ENCODE data around the gene DRAM1.
"Not testable (repeated sequence)": the region's sequence is repeated elsewhere in the genome, so short reads cannot be mapped to it uniquely, and the experiment has no call there.

The DRAM1 gene

DNA sequence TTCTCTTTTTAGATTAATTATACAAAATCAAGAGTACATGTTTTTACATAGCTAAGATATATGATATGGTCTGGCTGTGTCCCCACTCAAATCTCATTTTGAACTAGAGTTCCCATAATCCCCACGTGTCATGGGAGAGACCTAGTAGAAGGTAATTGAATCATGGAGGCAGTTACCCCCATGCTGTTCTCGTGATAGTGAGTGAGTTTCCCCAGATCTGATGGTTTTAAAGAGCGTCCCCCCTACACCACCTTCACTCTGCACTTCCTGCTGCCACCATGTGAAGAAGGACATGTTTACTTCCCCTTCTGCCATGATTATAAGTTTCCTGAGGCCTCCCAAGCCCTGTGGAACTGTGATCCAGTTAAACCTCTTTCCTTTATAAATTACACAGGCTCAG lies 21.4 kb upstream of the DRAM1 start:
- Histone ChIP-seq H3K27ac (ENCODE audit: extremely low read depth, low read depth, low read length) (no peak overlapping the region), H3K4me1 (ENCODE audit: control insufficient read depth, insufficient read depth, low read length) (no peaks in the 10 kb centered on the region; the same call in 1 of the 2 replicates), H3K4me3 (ENCODE audit: low read depth, low read length) (no peak overlapping the region), H3K9me3 (ENCODE audit: control insufficient read depth, insufficient read depth, low read depth, low read length) (no peaks in the 10 kb centered on the region), H3K36me3 (ENCODE audit: control insufficient read depth in 2 of 2, insufficient read depth in 1 of 2, low read length in 2 of 2) (no peaks in the 10 kb centered on the region)
- POLR2A ChIA-PET = no interaction called here
- TF ChIP-seq ZNF561 (tag by site-specific recombination; IDR thresholded peaks at IDR 0.05; ENCODE audit: borderline replicate concordance) (no peak), ZNF514 (tag by site-specific recombination; IDR thresholded peaks at IDR 0.05) (no peak), ZBTB48 (tag by site-specific recombination; IDR thresholded peaks at IDR 0.05) (no peak), ZNF138 (tag by site-specific recombination; IDR thresholded peaks at IDR 0.05; ENCODE audit: borderline replicate concordance) (no peak), KLF9 (tag by site-specific recombination; IDR thresholded peaks at IDR 0.05; ENCODE audit: low read depth) (no peak), ZBTB17 (tag by site-specific recombination; IDR thresholded peaks at IDR 0.05) (no peak)
- CTCF ChIA-PET = interaction anchor here (0.7 to 2.2 kb wide), 4 partner anchors 13 to 813 kb away, joined by 4 to 9 read pairs (median 6); no protein-coding TSS in a partner anchor

- H3K4me3 ChIP-seq (ENCODE audit: low read depth, low read length); H3K27ac ChIP-seq (ENCODE audit: extremely low read depth, low read depth, low read length); POLR2A ChIA-PET; H3K9me3 ChIP-seq (ENCODE audit: control insufficient read depth, insufficient read depth, low read depth, low read length); H3K36me3 ChIP-seq (ENCODE audit: control insufficient read depth in 2 of 2, insufficient read depth in 1 of 2, low read length in 2 of 2); H3K4me1 ChIP-seq (ENCODE audit: control insufficient read depth, insufficient read depth, low read length): not testable (repeated sequence)
- CTCF ChIA-PET = interaction anchor here (1.9 to 2.2 kb wide), 2 partner anchors 17 to 19 kb away, joined by 7 to 9 read pairs; no protein-coding TSS in a partner anchor
Observed at GRCh38 chr12:101856614-101857013, 20.8 kb upstream of the DRAM1 start.

- Histone ChIP-seq H3K4me1 (ENCODE audit: control insufficient read depth, insufficient read depth, low read length) (no peaks in the 10 kb centered on the region; the same call in 1 of the 2 replicates), H3K36me3 (ENCODE audit: control insufficient read depth in 2 of 2, insufficient read depth in 1 of 2, low read length in 2 of 2) (no peaks in the 10 kb centered on the region), H3K27ac (ENCODE audit: extremely low read depth, low read depth, low read length) (no peak overlapping the region), H3K9me3 (ENCODE audit: control insufficient read depth, insufficient read depth, low read depth, low read length) (no peaks in the 10 kb centered on the region), H3K4me3 (ENCODE audit: low read depth, low read length) (no peak overlapping the region)
- ChIA-PET POLR2A (no interaction called here), CTCF (no interaction called here)
- TF ChIP-seq TRIM28 (IDR thresholded peaks at IDR 0.05; ENCODE audit: borderline replicate concordance, low read length) = peak; percentile 35; the same call in 1 of the 2 replicates
- TF ChIP-seq ATF2 (tag by site-specific recombination; IDR thresholded peaks at IDR 0.05; ENCODE audit: low read depth) = peak; percentile 50; the same call in 1 of the 2 replicates
- peak; percentile 76; the same call in 1 of the 2 replicates for TF ChIP-seq OSR2 (tag by site-specific recombination; IDR thresholded peaks at IDR 0.05)
- TF ChIP-seq, protein P1, sequence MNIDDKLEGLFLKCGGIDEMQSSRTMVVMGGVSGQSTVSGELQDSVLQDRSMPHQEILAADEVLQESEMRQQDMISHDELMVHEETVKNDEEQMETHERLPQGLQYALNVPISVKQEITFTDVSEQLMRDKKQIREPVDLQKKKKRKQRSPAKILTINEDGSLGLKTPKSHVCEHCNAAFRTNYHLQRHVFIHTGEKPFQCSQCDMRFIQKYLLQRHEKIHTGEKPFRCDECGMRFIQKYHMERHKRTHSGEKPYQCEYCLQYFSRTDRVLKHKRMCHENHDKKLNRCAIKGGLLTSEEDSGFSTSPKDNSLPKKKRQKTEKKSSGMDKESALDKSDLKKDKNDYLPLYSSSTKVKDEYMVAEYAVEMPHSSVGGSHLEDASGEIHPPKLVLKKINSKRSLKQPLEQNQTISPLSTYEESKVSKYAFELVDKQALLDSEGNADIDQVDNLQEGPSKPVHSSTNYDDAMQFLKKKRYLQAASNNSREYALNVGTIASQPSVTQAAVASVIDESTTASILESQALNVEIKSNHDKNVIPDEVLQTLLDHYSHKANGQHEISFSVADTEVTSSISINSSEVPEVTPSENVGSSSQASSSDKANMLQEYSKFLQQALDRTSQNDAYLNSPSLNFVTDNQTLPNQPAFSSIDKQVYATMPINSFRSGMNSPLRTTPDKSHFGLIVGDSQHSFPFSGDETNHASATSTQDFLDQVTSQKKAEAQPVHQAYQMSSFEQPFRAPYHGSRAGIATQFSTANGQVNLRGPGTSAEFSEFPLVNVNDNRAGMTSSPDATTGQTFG (tag by site-specific recombination; IDR thresholded peaks at IDR 0.05; ENCODE audit: borderline replicate concordance) = no peak
- peak; percentile 84 for TF ChIP-seq ZNF366 (tag by site-specific recombination; conservative IDR thresholded peaks at IDR 0.05)
- TF ChIP-seq ZNF24 (tag by site-specific recombination; IDR thresholded peaks at IDR 0.05) = peak; percentile 47; the same call in 1 of the 2 replicates
- TF ChIP-seq ZNF175 (tag by site-specific recombination; IDR thresholded peaks at IDR 0.05) = no peak
- no peak for TF ChIP-seq ZNF133 (tag by site-specific recombination; IDR thresholded peaks at IDR 0.05)
- peak; percentile 60 for TF ChIP-seq ZBTB17 (tag by site-specific recombination; IDR thresholded peaks at IDR 0.05)
- no peak for TF ChIP-seq GLIS2 (tag by site-specific recombination; IDR thresholded peaks at IDR 0.05)
- no peak for TF ChIP-seq YY2 (tag by site-specific recombination; IDR thresholded peaks at IDR 0.05)
- no peak for TF ChIP-seq ZNF19 (tag by site-specific recombination; IDR thresholded peaks at IDR 0.05; ENCODE audit: low read depth)
- no peak for TF ChIP-seq ZNF530 (tag by site-specific recombination; IDR thresholded peaks at IDR 0.05; ENCODE audit: low read depth)
- peak; percentile 59; the same call in 1 of the 2 replicates for TF ChIP-seq GLI2 (tag by site-specific recombination; IDR thresholded peaks at IDR 0.05; ENCODE audit: borderline replicate concordance, low read depth)
- peak; percentile 42; the same call in 1 of the 2 replicates for TF ChIP-seq ZNF2 (tag by site-specific recombination; IDR thresholded peaks at IDR 0.05)
- TF ChIP-seq, protein P2, sequence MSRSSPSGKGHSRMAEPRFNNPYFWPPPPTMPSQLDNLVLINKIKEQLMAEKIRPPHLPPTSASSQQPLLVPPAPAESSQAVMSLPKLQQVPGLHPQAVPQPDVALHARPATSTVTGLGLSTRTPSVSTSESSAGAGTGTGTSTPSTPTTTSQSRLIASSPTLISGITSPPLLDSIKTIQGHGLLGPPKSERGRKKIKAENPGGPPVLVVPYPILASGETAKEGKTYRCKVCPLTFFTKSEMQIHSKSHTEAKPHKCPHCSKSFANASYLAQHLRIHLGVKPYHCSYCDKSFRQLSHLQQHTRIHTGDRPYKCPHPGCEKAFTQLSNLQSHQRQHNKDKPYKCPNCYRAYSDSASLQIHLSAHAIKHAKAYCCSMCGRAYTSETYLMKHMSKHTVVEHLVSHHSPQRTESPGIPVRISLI (tag by site-specific recombination; IDR thresholded peaks at IDR 0.05) = peak; percentile 72; the same call in 1 of the 2 replicates
- peak; percentile 57; the same call in 1 of the 2 replicates for TF ChIP-seq ZNF843 (tag by site-specific recombination; IDR thresholded peaks at IDR 0.05)
- TF ChIP-seq ZFP37 (tag by site-specific recombination; IDR thresholded peaks at IDR 0.05) = no peak
- TF ChIP-seq SCRT1 (tag by site-specific recombination; IDR thresholded peaks at IDR 0.05; ENCODE audit: borderline replicate concordance) = no peak
- no peak for TF ChIP-seq ZNF521 (tag by site-specific recombination; IDR thresholded peaks at IDR 0.05)
- no peak for TF ChIP-seq ZNF596 (tag by site-specific recombination; IDR thresholded peaks at IDR 0.05)
- no peak for TF ChIP-seq ZNF302 (tag by site-specific recombination; IDR thresholded peaks at IDR 0.05; ENCODE audit: low read depth)
Observed at GRCh38 chr12:101857043-101857558, 20.3 kb upstream of the DRAM1 start.

Measured in HEK293 (cell line).